Anterior cingulate cortex (tissue), 58 donors: ENCODE results near the gene TAL2.
A peak's percentile ranks its signal among the peaks of the same experiment; 100 is the strongest.

Experiments used
- DNase-seq, 58 donors: peaks; one replicate each; lab custom pipeline; 2025; lab: John Stamatoyannopoulos, UW

Gene TAL2

GRCh38 chr9:105672711-105673234 lies 10.5 kb downstream of the TAL2 start:
- no peak for DNase-seq

GRCh38 chr9:105673850-105674387 lies 11.7 kb downstream of the TAL2 start:
- DNase-seq = no peak

GRCh38 chr9:105676351-105676923 lies 14.2 kb downstream of the TAL2 start:
- no peak for DNase-seq

GRCh38 chr9:105678163-105678562 lies 15.9 kb downstream of the TAL2 start:
- DNase-seq = no peak

- DNase-seq = no peak
Observed at GRCh38 chr9:105678781-105679180, 16.5 kb downstream of the TAL2 start.

GRCh38 chr9:105679257-105680022 lies 17.2 kb downstream of the TAL2 start:
- DNase-seq = no peak

GRCh38 chr9:105681313-105681712 lies 19.1 kb downstream of the TAL2 start:
- DNase-seq = no peak

- no peak for DNase-seq
Observed at GRCh38 chr9:105681724-105682123, 19.5 kb downstream of the TAL2 start.

GRCh38 chr9:105683688-105684275 lies 21.5 kb downstream of the TAL2 start:
- DNase-seq = no peak

- no peak for DNase-seq
Observed at GRCh38 chr9:105686936-105687335, 24.7 kb downstream of the TAL2 start.

- DNase-seq = no peak
Observed at GRCh38 chr9:105690742-105691141, 28.5 kb downstream of the TAL2 start.

GRCh38 chr9:105693435-105694189 lies 31.4 kb downstream of the TAL2 start:
- peak in 3 of 58 donors; percentile 13 to 39 (median 33) for DNase-seq

- DNase-seq = peak in 55 of 58 donors; percentile 26 to 86 (median 66)
Observed at GRCh38 chr9:105694190-105694847, 32.1 kb downstream of the TAL2 start, which contains the start of gene TMEM38B. TSS of gene TMEM38B (plus strand) at chr9:105694541. CDS start at chr9:105694661, 120 bp downstream.

GRCh38 chr9:105694848-105695581 lies 32.8 kb downstream of the TAL2 start:
- DNase-seq = peak in 53 of 58 donors; percentile 9 to 83 (median 60)

GRCh38 chr9:105696219-105696793 lies 34.0 kb downstream of the TAL2 start:
- DNase-seq = no peak

GRCh38 chr9:105697871-105698270 lies 35.6 kb downstream of the TAL2 start:
- DNase-seq = no peak

GRCh38 chr9:105698348-105698870 lies 36.2 kb downstream of the TAL2 start:
- no peak for DNase-seq

- no peak for DNase-seq
Observed at GRCh38 chr9:105700668-105701067, 38.4 kb downstream of the TAL2 start.
